HG02943 (cell line): Measurements from ENCODE around the gene AVPR1B.
"Not testable (repeated sequence)": the region's sequence is repeated elsewhere in the genome, so short reads cannot be mapped to it uniquely, and the experiment has no call there.

Experiments used
- ATAC-seq: cut with Tn5 transposase; IDR thresholded peaks from one replicate; pipeline ENCODE4 v1.9.1; 2021; ENCODE audit warnings: mild to moderate bottlenecking, low read depth, moderate library complexity; ENCODE audit not compliant: unreplicated experiment

Gene AVPR1B

GRCh38 chr1:206082831-206083695 is 34.1 kb downstream of the AVPR1B start:
- no peak for ATAC-seq

DNA sequence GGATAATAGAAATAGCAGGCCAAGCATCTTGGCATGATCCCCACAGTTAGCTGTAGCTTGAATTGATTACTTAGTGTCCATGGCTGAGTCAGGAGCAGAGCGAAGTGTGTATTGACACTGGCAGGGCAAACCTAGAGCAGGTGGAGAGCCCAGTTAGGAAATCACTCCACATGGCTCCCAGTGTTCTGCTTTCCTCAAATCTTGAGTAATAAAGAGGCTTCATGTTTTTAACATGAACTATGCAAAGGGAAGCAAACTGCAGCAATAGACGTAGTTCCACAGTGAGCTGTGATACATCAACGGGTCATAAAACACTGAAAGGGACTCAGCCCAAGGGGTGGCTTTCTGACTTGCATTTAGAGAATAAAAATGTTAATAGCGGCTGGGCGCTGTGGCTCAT is 35.3 kb downstream of the AVPR1B start:
- no peak for ATAC-seq

- ATAC-seq, result no peak
Observed at GRCh38 chr1:206080026-206080820, 37.0 kb downstream of the AVPR1B start.

- ATAC-seq, result no peak
Observed at GRCh38 chr1:206079135-206079534, 38.1 kb downstream of the AVPR1B start.

DNA sequence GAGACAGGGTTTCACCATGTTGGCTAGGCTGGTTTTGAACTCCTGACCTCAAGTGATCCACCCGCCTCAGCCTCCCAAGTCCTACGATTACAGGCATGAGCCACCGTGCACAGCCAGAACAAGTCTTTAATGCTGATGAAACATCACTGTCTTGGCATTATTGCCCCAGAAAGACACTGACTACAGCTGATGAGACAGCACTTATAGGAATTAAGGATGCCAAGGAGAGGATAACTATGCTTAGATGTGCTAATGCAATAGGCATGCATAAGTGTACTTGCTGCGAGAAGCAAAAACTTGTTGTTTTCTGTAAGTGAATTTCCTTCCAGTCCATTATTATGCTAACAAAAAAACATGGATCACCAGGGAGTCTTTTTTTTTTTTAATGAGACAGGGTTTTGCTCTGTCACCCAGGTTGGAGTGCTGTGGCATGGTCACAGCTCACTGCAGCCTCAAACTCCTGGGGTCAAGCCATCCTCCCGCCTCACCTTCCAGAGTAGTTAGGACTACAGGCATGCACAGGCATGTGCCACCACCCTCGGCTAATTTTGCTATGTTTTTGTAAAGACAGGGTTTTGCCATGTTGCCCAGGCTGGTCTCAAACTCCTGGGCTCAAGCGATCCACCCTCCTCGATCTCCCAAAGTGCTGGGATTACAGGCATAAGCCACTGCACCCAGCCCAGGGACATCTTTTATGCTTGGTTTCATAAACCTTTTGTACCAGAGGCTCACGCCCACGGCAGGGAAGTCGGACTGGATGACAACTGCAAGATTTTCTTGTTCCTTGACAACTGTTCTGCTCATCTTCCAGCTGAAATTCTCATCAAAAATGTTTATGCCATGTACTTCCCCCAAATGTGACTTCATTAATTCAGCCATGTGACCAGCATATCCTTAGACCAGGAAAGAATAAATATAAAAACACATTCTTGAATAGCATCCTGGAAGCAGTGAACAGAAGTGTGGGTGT is 41.1 kb downstream of the AVPR1B start:
- ATAC-seq, result no peak

DNA sequence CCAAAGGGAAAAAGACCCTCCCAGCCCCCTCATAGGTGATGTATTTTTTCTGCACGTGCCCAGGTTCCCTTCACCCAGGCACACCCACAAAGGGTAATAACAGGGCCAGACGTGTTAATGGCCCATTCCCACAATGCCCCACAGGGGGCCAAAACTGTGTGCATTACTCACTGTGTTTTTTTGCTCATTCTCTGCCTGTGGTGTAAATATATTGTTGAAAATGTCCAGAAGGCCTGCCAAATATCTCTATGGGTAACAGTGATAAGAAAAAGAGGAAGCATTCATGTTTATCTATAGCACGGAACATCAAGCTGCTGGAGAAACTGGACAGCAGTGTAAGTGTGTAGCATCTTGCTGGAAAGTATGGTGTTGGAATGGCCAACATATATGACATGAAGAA is 42.3 kb downstream of the AVPR1B start:
- no peak for ATAC-seq

GRCh38 chr1:206070627-206071304 is 46.4 kb downstream of the AVPR1B start:
- ATAC-seq, result no peak

GRCh38 chr1:206068314-206068713 is 48.9 kb downstream of the AVPR1B start:
- no peak for ATAC-seq

DNA sequence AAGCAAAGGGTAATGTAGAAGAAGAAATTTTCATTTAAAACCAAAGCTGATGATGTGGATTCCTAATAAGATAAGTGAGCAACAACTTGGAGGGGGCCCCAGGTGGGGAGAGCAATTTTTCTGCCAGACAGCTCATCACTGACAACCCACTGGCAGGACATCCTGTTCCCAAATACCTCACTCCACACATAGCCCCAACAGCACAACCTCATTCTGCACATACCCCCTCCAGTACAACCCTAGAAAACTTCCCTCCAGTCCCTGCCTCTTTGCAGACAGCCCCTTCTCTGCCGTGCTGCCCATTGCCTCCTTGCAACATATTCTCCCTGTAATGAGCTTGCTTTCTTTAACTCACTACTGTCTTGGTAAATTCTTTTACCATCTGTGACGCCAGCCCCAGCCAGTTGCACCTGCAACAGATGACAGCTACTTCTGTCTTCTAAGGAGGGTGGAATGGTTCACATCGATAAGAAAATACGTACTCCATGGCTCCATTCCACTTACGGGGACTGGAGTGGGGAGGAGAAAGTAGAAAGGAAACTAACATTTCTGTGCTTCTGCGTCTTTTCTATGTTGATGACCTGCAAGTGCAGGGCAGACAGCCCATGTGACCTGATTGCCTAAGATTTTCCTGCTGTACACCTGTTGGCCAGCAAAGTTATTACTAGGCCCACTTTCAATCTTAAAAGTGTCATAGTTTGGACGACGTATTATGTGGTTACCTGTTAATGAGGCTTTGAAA is 49.5 kb downstream of the AVPR1B start:
- ATAC-seq, result no peak

DNA sequence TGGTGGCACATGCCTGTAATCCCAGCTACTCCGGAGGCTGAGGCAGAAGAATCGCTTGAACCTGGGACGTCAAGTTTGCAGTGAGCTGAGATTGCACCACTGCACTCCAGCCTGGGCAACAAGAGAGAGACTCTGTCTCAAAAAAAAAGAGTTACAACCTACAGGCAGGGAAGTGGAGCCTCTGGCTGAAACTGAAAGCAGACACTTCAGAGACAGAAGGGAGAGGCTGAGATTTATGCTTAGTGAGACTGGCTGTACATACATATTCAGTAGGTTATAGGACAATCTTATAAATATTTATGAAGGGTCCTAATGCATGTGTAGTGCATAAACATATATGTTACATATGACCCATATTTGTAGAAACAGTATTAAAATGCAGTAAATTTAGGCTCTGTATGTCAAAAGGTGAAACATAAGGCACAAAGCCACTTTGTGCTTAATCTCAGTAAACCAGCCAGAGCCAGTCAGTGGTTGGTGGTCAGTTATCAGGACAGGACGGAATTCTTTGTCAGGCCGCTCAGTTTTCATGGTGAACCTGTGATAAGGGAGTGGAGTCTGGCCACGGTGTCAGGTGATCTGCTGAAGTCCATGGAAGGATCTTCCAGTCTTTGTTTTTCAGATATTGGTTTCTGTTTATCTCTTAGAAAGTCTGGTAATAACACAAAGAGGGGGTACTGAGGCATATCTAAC is 50.6 kb downstream of the AVPR1B start:
- ATAC-seq, result peak; percentile 80

GRCh38 chr1:206065547-206066145 is 51.5 kb downstream of the AVPR1B start:
- ATAC-seq, result no peak

DNA sequence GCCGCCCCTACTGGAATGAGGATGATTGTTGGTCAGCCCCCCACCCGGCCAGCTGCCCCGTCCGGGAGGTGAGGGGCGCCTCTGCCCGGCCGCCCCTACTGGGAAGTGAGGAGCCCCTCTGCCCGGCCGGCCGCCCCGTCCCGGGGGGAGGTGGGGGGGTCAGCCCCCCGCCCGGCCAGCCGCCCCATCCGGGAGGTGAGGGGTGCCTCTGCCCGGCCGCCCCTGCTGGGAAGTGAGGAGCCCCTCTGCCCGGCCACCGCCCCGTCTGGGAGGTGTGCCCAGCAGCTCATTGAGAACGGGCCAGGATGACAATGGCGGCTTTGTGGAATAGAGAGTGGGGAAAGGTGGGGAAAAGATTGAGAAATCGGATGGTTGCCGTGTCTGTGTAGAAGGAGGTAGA is 52.7 kb downstream of the AVPR1B start:
- not testable (repeated sequence) for ATAC-seq

DNA sequence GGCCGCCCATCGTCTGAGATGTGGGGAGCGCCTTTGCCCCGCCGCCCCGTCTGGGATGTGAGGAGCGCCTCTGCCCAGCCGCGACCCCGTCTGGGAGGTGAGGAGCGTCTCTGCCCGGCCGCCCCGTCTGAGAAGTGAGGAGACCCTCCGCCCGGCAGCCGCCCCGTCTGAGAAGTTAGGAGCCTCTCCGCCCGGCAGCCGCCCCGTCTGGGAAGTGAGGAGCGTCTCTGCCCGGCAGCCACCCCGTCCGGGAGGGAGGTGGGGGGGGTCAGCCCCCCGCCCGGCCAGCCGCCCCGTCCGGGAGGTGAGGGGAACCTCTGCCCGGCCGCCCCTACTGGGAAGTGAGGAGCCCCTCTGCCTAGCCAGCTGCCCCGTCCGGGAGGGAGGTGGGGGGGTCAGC is 53.2 kb downstream of the AVPR1B start:
- ATAC-seq, result not testable (repeated sequence)

GRCh38 chr1:206062464-206062863 is 54.7 kb downstream of the AVPR1B start:
- no peak for ATAC-seq

GRCh38 chr1:206060844-206061243 is 56.3 kb downstream of the AVPR1B start:
- ATAC-seq, result no peak
